C4-2B (cell line): ENCODE data around the gene SLC34A3.
A peak's percentile ranks its signal among the peaks of the same experiment; 100 is the strongest.

Experiments used
- H3K27ac ChIP-seq: fragments of 450-650 bp; 2 replicates; pipeline ENCODE4 v1.5.1; 2017
- CTCF ChIP-seq: fragments of 450-650 bp; conservative IDR thresholded peaks from 2 replicates; pipeline ENCODE4 v1.5.1; 2017; ENCODE audit warnings: mild to moderate bottlenecking
- ZFX ChIP-seq: fragments of 450-650 bp; IDR thresholded peaks from 2 replicates; pipeline ENCODE4 v1.6.1; 2017

SLC34A3 gene

GRCh38 chr9:137229903-137230704 lies 597 bp upstream of the SLC34A3 start:
- H3K27ac ChIP-seq, result no peak overlapping the region; the same call in 1 of the 2 replicates
- no peak for TF ChIP-seq ZFX
- TF ChIP-seq CTCF, result no peak

GRCh38 chr9:137231372-137232039 lies 805 bp downstream of the SLC34A3 start:
- peak overlapping the region; percentile 64; the same call in 1 of the 2 replicates for H3K27ac ChIP-seq
- TF ChIP-seq CTCF (no peak), ZFX (no peak)

- TF ChIP-seq ZFX (no peak), CTCF (no peak)
- peak overlapping the region; percentile 64 for H3K27ac ChIP-seq
Measured at GRCh38 chr9:137232101-137232500, 1.4 kb downstream of the SLC34A3 start.

GRCh38 chr9:137232510-137232909 lies 1.8 kb downstream of the SLC34A3 start:
- peak overlapping the region; percentile 64 for H3K27ac ChIP-seq
- TF ChIP-seq CTCF (no peak), ZFX (0 out of 2 replicates have a peak, but pooled peaks have one; percentile 29)

- H3K27ac ChIP-seq, result no peak overlapping the region; the same call in 1 of the 2 replicates
- TF ChIP-seq ZFX (no peak), CTCF (no peak)
Measured at GRCh38 chr9:137233143-137233980, 2.7 kb downstream of the SLC34A3 start.

GRCh38 chr9:137234055-137234697 lies 3.5 kb downstream of the SLC34A3 start:
- TF ChIP-seq ZFX (no peak), CTCF (no peak)
- no peak overlapping the region for H3K27ac ChIP-seq
